DMS 273 (cell line): ENCODE results near the gene AK1.
A peak's percentile ranks its signal among the peaks of the same experiment; 100 is the strongest.
"Not testable (repeated sequence)": the region's sequence is repeated elsewhere in the genome, so short reads cannot be mapped to it uniquely, and the experiment has no call there.

ENCODE experiments used
- DNase-seq: peaks from one replicate; lab custom pipeline; 2025; ENCODE audit not compliant: unreplicated experiment; lab: John Stamatoyannopoulos, UW

Gene AK1

GRCh38 chr9:127848756-127849504, 28.5 kb downstream of the AK1 start:
- DNase-seq, result no peak

GRCh38 chr9:127847833-127848755, 29.4 kb downstream of the AK1 start:
- no peak for DNase-seq

GRCh38 chr9:127847178-127847510, 30.3 kb downstream of the AK1 start:
- DNase-seq, result peak; percentile 70

- DNase-seq, result peak; percentile 70
Observed at GRCh38 chr9:127846443-127847177, 30.9 kb downstream of the AK1 start.

- not testable (repeated sequence) for DNase-seq
Observed at GRCh38 chr9:127845619-127846018, 31.9 kb downstream of the AK1 start.

- no peak for DNase-seq
Observed at GRCh38 chr9:127844821-127845359, 32.6 kb downstream of the AK1 start.

GRCh38 chr9:127841087-127841835, 36.2 kb downstream of the AK1 start:
- DNase-seq, result peak; percentile 31

- no peak for DNase-seq
Observed at GRCh38 chr9:127838375-127839078, 38.9 kb downstream of the AK1 start.

GRCh38 chr9:127837346-127837745, 40.1 kb downstream of the AK1 start:
- DNase-seq, result no peak

GRCh38 chr9:127836561-127836960, 40.9 kb downstream of the AK1 start:
- DNase-seq, result not testable (repeated sequence)

GRCh38 chr9:127835991-127836516, 41.4 kb downstream of the AK1 start:
- no peak for DNase-seq

- DNase-seq, result no peak
Observed at GRCh38 chr9:127833555-127833954, 43.9 kb downstream of the AK1 start.

GRCh38 chr9:127832248-127832647, 45.2 kb downstream of the AK1 start:
- DNase-seq, result no peak

GRCh38 chr9:127829205-127829906, 48.1 kb downstream of the AK1 start:
- no peak for DNase-seq

GRCh38 chr9:127828262-127829031, 49.0 kb downstream of the AK1 start:
- DNase-seq, result peak; percentile 87

- no peak for DNase-seq
Observed at GRCh38 chr9:127826253-127826913, 51.1 kb downstream of the AK1 start.

GRCh38 chr9:127825319-127826051, 52.0 kb downstream of the AK1 start:
- DNase-seq, result peak; percentile 54
